CD4-positive, alpha-beta T cell treated with Interleukin-6 for 4 hours (primary cell): ENCODE data around the gene RIOK3.
"Not testable (repeated sequence)": the region's sequence is repeated elsewhere in the genome, so short reads cannot be mapped to it uniquely, and the experiment has no call there.

ENCODE experiments used
- DNase-seq: peaks from one replicate; pipeline ENCODE4 v3.0.0-alpha.2; 2020; ENCODE audit warnings: mixed read lengths

The RIOK3 gene

GRCh38 chr18:23498877-23499276 lies 45.8 kb downstream of the RIOK3 start:
- peak; percentile 80 for DNase-seq

DNA sequence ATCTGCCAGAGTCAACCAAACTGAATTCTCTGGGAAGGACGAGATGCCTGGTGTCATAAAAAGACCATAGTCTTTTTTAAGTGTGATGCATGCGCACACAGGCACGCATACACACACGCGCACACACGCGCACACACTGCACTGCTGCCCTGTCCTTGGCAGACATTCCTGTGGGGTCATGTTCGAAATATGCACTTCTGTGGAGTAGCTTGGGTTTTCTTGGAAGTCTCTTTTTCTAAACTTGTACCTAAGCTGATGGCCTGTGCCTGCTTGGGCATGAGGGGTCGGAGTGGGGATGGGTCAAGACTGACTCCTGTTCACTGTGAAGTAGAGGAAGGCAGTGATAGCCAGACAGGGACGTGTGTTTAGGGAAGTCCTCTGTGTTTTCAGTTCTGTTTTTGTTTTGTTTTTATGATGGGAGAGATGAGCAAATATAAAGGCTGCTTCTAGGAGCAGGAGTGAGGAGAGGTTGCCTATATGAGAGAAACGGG lies 46.2 kb downstream of the RIOK3 start:
- no peak for DNase-seq

DNA sequence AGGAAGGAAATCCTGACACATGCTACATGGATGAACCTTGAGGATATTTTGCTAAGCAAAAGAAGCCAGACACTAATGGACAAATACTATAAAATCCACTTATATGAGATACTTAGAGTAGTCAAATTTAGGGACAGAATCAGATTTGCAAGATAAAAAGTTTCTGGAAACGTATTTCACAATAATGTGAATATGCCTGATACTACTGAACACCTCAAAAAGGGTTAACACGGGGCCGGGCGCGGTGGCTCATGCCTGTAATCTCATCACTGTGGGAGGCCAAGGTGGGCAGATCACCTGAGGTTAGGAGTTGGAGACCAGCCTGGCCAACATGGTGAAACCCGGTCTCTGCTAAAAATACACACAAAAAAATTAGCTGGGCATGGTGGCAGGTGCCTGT lies 48.5 kb downstream of the RIOK3 start:
- no peak for DNase-seq

- DNase-seq, result no peak
Observed at GRCh38 chr18:23502516-23503037, 49.5 kb downstream of the RIOK3 start.

- DNase-seq, result peak; percentile 98
Observed at GRCh38 chr18:23503038-23503962, 50.2 kb downstream of the RIOK3 start, which contains the start of gene RMC1. Gene RMC1 (plus strand): TSS chr18:23503511. CDS start chr18:23503619, 108 bp downstream.

- peak; percentile 19 for DNase-seq
Observed at GRCh38 chr18:23503963-23504344, 50.9 kb downstream of the RIOK3 start.

DNA sequence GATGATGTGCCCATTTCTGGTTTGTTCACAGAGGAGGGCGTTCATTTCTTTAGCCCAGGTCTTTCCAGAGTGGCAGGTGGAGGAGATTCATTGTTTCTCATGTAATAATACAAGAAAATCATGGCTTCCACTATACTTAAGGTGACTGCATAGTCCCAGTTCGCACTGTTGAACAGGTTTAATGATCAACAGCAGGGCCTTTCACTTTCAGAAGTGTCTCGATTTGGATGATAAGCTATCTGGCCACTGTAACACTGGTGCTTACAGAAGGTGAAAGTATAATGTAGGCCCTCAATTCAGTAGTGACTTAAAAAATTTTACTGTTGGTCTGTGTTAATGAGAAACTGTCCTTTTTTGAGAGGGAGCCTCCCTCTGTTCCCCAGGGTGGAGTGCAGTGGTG lies 51.6 kb downstream of the RIOK3 start:
- DNase-seq, result no peak

DNA sequence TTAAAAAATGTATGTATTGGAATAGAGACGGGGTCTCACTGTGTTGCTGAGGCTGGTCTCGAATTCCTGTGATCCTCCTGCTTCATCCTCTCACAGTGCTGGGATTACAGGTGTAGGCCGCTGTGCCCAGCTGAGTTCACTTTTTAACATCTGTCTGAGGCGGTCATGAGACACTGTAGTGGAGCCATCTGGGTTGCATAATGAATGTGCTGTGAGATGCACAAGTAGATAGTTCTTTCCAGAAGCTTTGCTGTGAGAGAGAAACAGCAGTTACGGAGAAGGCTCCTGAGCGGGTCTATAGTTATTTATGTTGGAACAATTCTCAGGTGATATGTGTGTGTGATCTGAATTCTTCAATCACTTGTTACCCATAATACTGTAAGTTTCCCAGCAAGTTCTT lies 53.3 kb downstream of the RIOK3 start:
- no peak for DNase-seq

GRCh38 chr18:23510923-23511322 lies 57.8 kb downstream of the RIOK3 start:
- DNase-seq, result not testable (repeated sequence)

DNA sequence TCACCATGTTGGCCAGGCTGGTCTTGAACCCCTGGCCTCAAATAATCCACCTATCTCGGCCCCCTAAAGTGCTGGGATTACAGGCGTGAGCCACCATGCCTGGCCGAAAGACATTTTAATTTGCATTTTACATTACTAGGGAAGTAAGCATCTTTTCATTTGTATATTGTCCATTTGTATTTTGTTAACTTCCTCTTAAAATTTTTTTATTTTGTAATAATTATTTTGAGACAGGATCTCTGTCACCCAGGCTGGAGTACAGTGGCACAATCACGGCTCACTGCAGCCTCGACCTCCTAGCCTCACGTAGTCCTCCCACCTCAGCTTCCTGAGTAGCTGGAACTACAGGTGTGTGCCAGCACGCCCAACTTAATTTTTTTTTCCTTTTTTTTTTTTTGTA lies 59.1 kb downstream of the RIOK3 start:
- DNase-seq, result not testable (repeated sequence)

- no peak for DNase-seq
Observed at GRCh38 chr18:23512641-23513040, 59.6 kb downstream of the RIOK3 start.

- DNase-seq, result peak; percentile 82
Observed at GRCh38 chr18:23515911-23516546, 62.9 kb downstream of the RIOK3 start.

DNA sequence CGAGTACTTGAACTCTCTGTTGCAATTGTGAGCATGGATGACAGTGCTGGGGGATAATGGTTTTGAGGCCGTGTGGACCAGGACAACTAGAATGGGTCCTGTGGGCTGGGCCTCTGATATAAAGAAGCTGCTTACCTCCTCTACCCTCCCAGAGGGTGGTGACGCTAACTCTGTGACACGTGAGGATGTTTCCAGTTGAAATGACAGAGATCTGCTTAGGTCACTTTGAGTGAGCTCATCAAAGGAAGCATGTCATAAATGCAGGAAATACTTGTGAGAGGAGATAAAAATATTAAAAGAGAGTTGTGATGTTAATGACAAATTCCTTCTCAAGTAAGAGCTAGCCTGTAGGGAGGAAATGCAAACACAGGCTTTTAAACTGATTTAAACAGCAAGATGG lies 66.6 kb downstream of the RIOK3 start:
- DNase-seq, result no peak

GRCh38 chr18:23521271-23521670 lies 68.2 kb downstream of the RIOK3 start:
- DNase-seq, result no peak

DNA sequence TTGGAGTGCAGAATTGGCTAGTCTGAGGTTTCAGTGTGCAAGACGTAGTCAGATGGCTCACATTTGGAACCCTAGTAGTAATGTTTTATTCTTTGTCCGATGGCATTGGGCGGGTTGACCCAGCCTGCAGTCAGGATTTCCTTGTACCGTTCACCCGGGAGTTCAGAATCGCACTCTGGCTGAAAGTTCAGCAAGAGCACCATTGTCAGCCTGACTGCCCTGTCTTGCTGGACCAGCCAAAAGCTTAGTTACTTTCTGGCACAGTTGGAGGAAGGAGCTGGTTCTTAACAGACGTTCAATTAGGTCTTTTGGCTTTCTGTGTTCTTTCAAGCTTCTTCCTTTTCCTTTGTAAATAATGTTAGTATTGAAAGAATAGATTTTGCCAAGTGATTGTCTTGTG lies 68.8 kb downstream of the RIOK3 start:
- no peak for DNase-seq

- no peak for DNase-seq
Observed at GRCh38 chr18:23523429-23524212, 70.5 kb downstream of the RIOK3 start.

DNA sequence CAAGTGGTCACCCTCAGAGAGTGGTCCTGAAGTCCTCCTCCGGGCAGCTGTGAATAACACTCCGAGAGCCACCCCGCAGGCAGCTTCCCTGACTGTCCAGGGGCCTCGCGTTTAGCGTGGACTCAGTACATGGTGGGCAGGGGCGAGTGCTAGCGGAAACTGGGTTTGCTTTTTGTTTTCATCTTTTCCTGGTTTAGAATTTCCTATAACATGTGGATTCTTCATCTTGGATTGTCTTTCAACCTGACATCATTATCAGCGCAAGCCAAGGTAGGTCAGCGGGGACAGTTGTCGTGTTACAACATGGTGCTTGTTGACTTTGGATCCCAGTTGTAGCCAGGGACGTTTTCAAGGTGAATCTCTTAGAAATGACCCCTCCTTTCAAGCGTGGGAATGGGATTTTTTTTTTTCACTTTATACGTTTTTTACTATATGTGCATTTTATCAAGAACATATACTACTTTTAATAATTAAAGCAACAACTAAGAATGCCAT lies 71.2 kb downstream of the RIOK3 start:
- no peak for DNase-seq

GRCh38 chr18:23526501-23527063 lies 73.5 kb downstream of the RIOK3 start:
- DNase-seq, result no peak

GRCh38 chr18:23528580-23529472 lies 75.7 kb downstream of the RIOK3 start:
- DNase-seq, result no peak

DNA sequence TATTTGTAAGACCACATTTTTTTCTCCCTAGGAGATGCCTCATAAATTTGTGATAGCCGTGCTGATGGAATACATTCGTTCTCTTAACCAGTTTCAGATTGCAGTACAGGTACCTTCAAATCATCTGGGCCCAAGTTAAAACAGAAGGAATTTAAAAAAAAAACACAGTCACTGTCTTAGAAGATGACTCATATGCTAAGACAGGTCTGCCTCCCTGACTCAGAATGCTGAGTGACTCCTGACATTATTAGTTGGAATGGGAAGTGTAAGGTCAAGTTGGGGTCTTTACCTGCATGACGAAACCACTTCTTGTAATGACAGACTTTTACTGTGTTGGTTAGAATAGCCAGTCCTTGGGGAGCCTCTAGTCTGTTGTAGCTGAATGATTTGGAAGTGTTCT lies 76.5 kb downstream of the RIOK3 start:
- DNase-seq, result no peak

- DNase-seq, result no peak
Observed at GRCh38 chr18:23530195-23530594, 77.1 kb downstream of the RIOK3 start.
